ENCODE measurements around the gene FAF1. TPM values are rescaled to one million over a fixed set of nuclear protein-coding genes. Genes with fewer than 3 reads are reported as not detected.
A peak's percentile ranks its signal among the peaks of the same experiment; 100 is the strongest.

FAF1 gene
- total RNA-seq, 2 experiments from 2014 or later: 42.3 to 114 TPM

- Histone ChIP-seq H2AFZ (ENCODE audit: low read length) (no peak overlapping the region), H3K4me3 (ENCODE audit: low read depth, low read length, poor library complexity, severe bottlenecking) (peak overlapping the region; percentile 88), H3K4me1 (ENCODE audit: insufficient read depth, low read length, poor library complexity, severe bottlenecking) (peaks cover 35% of the 10 kb centered on the region), H3K4me2 (ENCODE audit: low read length) (peak overlapping the region; percentile 83), H3K79me2 (ENCODE audit: insufficient read depth, low read depth, low read length) (peaks cover 47% of the 10 kb centered on the region), H3K9me3 (ENCODE audit: low read length) (no peaks in the 10 kb centered on the region), H3K36me3 (ENCODE audit: insufficient read depth, low read length) (peaks cover 38% of the 10 kb centered on the region), H3K27ac (ENCODE audit: low read depth, low read length, poor library complexity, severe bottlenecking) (peak overlapping the region; percentile 89), H3K9me2 (ENCODE audit: insufficient read depth, low read length) (no peaks in the 10 kb centered on the region), H4K20me1 (ENCODE audit: insufficient read depth, low read length) (peaks cover 18% of the 10 kb centered on the region; the same call in 1 of the 2 replicates)
- intact Hi-C loops (cut with micrococcal nuclease; ENCODE audit: unreplicated experiment): no loop called here
- no TSS peak for BruUV-seq (replicated peaks)
- ChIA-PET CTCF (ENCODE audit: unreplicated experiment) (no interaction called here), POLR2A (interaction anchor here (0.8 to 4.0 kb wide), 4 partner anchors 7 to 98 kb away, joined by 4 to 37 read pairs (median 11); partner anchors contain the start of gene FAF1)
- TF ChIP-seq EZH2phosphoT487 (IDR thresholded peaks at IDR 0.05; ENCODE audit: borderline replicate concordance, low read depth, low read length): no peak
- TF ChIP-seq, protein P1, sequence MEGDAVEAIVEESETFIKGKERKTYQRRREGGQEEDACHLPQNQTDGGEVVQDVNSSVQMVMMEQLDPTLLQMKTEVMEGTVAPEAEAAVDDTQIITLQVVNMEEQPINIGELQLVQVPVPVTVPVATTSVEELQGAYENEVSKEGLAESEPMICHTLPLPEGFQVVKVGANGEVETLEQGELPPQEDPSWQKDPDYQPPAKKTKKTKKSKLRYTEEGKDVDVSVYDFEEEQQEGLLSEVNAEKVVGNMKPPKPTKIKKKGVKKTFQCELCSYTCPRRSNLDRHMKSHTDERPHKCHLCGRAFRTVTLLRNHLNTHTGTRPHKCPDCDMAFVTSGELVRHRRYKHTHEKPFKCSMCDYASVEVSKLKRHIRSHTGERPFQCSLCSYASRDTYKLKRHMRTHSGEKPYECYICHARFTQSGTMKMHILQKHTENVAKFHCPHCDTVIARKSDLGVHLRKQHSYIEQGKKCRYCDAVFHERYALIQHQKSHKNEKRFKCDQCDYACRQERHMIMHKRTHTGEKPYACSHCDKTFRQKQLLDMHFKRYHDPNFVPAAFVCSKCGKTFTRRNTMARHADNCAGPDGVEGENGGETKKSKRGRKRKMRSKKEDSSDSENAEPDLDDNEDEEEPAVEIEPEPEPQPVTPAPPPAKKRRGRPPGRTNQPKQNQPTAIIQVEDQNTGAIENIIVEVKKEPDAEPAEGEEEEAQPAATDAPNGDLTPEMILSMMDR (conservative IDR thresholded peaks at IDR 0.05; ENCODE audit: low read length): no peak
- peak; percentile 24 for DNase-seq (ENCODE audit: low spot score)
Measured at GRCh38 chr1:50970931-50971582, 11.0 kb upstream of the FAF1 start.

DNA sequence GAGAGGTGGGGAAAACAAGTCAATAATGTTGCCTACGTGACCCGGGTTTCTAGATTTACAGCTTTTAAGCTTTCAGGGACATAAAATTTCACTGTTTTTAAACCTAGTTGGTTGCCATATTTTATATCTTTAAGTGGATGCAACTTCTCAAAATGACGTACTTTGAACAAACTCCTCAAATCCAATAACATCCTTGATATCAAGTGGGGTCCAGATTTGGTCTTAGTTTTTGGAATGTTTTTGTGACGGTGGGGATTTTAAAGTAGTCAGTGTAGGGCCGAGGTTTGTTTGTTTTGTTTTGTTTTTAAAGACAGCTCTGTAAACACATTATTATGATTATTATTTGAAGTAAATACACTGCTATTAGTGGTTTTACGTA, 10.4 kb upstream of the FAF1 start:
- Histone ChIP-seq H4K20me1 (ENCODE audit: insufficient read depth, low read length) (peaks cover 18% of the 10 kb centered on the region; the same call in 1 of the 2 replicates), H3K27ac (ENCODE audit: low read depth, low read length, poor library complexity, severe bottlenecking) (peak overlapping the region; percentile 89), H3K9me2 (ENCODE audit: insufficient read depth, low read length) (no peaks in the 10 kb centered on the region), H3K9me3 (ENCODE audit: low read length) (no peaks in the 10 kb centered on the region), H3K4me2 (ENCODE audit: low read length) (peak overlapping the region; percentile 83), H3K36me3 (ENCODE audit: insufficient read depth, low read length) (peaks cover 37% of the 10 kb centered on the region), H2AFZ (ENCODE audit: low read length) (no peak overlapping the region; the same call in 1 of the 2 replicates), H3K4me3 (ENCODE audit: low read depth, low read length, poor library complexity, severe bottlenecking) (peak overlapping the region; percentile 88), H3K79me2 (ENCODE audit: insufficient read depth, low read depth, low read length) (peaks cover 47% of the 10 kb centered on the region), H3K4me1 (ENCODE audit: insufficient read depth, low read length, poor library complexity, severe bottlenecking) (peaks cover 30% of the 10 kb centered on the region)
- CTCF ChIA-PET (ENCODE audit: unreplicated experiment): interaction anchor here (0.5 kb wide), 1 partner anchor 179 kb away, joined by 3 read pairs; no protein-coding TSS in a partner anchor
- intact Hi-C loops (cut with micrococcal nuclease; ENCODE audit: unreplicated experiment): no loop called here
- DNase-seq (ENCODE audit: low spot score): no peak
- TSS peak; percentile 64 for BruUV-seq (replicated peaks)
- POLR2A ChIA-PET: interaction anchor here (0.6 to 4.0 kb wide), 8 partner anchors 8 to 517 kb away, joined by 3 to 37 read pairs (median 5); partner anchors contain the start of gene FAF1
- TF ChIP-seq EZH2phosphoT487 (IDR thresholded peaks at IDR 0.05; ENCODE audit: borderline replicate concordance, low read depth, low read length): no peak
- TF ChIP-seq, protein P1 (conservative IDR thresholded peaks at IDR 0.05; ENCODE audit: low read length): no peak

Measured in OCI-LY7 (cell line).